Stimulated activated CD4-positive, alpha-beta T cell treated with anti-CD3 and anti-CD28 coated beads, TNF-alpha, amount 100 ng/mL, for 1 hour (primary cell): ENCODE data around the gene SOCS3.

Source experiments
- DNase-seq, 3 donors: peaks; one replicate each; pipeline ENCODE4 v3.0.0-alpha.2; 2020; ENCODE audit warnings: low read depth in 3 of 3, low spot score in 1 of 3

Gene SOCS3

DNA sequence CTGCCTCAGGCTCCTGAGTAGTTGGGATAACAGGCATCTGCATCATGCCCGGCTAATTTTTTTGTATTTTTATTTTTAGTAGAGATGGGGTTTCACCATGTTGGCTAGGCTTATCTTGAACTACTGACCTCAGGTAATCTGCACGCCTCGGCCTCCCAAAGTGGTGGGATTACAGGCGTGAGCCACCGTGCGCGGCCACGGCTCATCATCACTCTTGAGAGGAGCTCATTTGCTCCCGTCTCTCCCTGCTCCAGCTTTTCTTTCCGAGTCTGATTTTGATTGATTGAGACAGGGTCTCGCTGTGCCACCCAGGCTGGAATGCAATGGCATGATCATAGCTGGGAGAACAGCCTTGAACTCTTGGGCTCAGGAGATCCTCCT is 31.2 kb upstream of the SOCS3 start:
- DNase-seq: no peak

GRCh38 chr17:78390241-78391050 is 30.6 kb upstream of the SOCS3 start:
- DNase-seq: no peak

- DNase-seq: no peak
These were observed 28.4 kb upstream of the SOCS3 start for GRCh38 chr17:78387977-78388941.

DNA sequence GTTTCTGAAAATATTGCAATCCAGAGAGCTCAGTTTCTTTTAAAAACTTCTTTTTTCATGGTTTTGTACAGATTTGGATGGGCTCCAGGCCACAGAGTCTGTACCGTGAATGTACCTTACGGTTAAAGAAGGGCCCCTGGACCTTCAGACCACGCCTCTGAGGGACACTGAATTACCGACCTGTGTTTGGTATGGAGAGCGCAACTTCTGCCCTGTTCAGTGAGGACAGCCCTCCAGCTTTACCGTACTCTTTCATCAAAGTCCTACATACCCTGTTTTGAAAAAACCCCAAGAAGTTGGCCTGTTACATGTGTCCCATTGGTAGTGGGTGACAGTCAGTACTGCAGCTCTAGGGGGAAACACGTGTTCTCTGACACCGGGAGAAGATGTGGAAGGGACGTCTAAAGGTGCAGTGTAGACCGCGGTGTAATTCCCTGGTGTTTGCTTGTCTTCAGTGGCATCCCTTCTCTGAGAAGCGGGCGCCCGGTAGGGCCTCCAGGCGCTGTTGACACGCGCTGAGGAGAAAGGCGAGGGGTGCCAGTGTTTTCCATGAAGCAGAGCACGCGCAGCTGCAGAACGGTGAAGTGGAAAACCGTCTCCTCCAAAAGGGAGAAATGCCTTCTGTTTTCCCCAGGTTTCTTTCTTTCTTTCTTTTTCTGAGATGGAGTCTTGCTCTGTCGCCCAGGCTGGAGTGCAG is 24.8 kb upstream of the SOCS3 start:
- DNase-seq: no peak

- peak in 1 of 3 donors; percentile 38 for DNase-seq
These were observed 24.0 kb upstream of the SOCS3 start for GRCh38 chr17:78383725-78384471.

DNA sequence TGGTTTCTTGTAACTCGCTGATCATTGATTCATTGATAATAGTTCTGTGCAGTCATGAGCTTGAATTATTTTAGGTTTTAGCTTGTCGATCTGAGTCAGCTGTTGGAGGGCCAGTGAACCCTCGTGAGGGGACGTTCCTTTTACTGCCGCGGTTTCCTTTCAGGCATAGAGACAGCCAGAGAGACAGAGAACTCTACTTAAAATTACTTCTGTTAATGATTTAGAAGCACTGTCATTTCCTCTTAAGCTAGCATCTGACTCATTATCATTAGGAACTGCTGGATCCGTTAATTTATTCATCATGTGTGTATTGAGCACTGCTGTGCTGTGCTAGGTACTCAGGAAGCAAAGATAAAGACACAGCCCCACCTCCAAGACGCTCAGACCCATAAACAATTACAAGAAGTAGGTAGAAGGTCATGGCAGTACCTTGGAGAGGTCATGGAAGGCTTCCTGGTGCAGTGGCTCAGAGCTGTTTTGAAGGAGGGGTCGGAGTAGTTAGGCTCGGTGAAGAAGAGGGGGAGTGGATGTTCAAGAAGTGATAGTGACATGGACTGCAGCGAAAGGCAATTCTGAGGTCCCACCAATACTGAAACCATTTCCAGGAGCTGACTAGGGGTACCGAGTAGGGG is 21.8 kb upstream of the SOCS3 start:
- DNase-seq: no peak

DNA sequence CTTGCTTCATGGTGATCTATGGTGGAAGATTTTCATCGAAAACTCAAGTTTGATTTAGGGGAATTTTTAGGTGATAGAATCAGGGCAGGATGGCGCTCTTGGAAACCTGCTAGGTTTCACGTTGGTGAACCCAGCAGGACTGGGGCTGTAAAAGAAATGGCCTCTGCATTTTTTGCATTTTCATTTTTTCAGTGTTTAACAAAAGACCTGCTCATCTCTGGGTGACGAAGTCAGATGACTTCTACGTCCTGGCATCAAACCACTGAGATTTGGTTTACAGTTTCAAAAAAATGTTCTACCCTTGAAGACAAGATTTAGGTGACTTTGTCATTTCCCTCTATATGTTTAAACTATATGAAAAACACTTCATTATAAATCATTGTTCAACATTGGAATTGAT is 20.5 kb upstream of the SOCS3 start:
- DNase-seq: no peak

- DNase-seq: no peak
These were observed 19.2 kb upstream of the SOCS3 start for GRCh38 chr17:78379131-78379491.

DNA sequence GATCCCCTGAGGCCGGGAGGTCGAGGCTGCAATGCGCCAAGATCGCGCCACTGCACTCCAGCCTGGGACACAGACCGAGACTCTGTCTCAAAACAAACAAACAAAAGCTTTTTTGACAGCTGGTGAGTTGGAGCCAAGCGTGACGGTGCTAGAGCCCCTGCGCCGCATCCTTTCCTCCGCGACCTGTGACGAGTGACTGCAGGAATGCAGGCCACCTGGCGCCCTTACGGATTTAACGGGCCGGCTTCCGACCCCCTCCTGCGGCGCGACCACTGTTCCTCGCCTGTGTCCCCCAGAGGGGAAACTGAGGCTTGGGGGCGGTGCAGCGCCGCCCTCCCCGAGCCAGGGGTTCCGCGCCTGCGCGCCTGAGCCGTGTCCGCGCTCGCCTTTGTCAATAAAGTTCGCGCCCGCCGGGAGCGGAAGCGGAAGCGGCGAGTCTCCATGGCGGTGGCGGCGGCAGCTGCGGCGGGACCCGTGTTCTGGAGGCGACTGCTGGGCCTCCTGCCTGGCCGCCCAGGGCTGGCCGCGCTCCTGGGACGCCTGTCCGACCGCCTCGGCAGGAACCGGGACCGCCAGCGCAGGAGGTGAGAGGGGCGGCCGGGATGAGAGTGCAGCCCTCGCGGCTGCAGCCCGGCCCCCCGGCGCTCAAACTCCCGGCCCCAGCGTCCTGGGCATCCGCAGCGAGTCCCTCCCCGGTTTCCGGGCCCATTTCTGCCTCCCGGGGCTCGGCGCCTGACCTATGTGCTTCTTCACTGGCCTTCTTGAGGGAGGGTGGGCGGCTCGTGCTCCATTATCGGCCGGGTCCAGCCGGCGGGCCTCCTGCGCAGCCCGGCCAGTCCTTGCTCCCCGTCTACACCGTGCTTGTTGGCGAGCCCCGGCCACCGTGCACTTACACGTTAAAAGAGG is 18.6 kb upstream of the SOCS3 start, which contains the start of gene PGS1:
PGS1 (plus strand) TSS at position 425 of the 906 bp plus-strand sequence; CDS start at position 442, 17 bp downstream.
- peak; percentile 60 to 71 (median 62) for DNase-seq

DNA sequence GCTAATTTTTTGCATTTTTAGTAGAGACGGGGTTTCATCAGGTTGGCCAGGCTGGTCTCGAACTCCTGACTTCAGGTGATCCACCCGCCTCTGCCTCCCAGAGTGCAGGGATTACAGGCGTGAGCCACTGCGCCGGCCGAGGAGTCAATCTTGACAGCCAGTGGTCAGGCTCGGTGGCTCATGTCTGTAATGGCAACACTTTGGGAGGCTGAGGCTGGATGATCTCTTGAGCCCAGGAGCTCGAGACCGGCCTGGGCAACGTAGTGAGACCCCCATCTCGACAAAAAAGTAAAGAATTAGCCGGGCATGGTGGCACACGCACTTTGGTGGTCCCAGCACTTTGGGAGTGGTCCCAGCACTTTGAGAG is 18.0 kb upstream of the SOCS3 start:
- DNase-seq: no peak

DNA sequence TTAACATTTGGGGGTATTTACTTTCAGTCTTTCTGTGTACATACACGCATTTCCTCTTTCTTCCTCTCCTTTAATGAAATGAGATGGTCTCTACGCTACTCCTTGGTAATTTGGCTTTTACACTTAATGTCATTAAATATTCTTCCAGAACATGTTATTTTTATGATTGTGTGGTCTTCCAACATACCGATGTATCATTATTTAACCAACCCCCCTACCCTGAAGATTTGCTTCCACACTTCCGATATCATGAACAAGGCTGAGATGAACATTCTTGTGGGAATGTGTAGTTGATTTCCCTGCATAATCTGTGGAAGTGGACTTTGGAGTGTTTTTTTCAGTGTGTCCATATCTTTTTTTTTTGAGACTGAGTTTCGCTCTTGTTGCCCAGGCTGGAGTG is 16.3 kb upstream of the SOCS3 start:
- no peak for DNase-seq

GRCh38 chr17:78375401-78376151 is 15.7 kb upstream of the SOCS3 start:
- no peak for DNase-seq

GRCh38 chr17:78374631-78375274 is 14.9 kb upstream of the SOCS3 start:
- no peak for DNase-seq

DNA sequence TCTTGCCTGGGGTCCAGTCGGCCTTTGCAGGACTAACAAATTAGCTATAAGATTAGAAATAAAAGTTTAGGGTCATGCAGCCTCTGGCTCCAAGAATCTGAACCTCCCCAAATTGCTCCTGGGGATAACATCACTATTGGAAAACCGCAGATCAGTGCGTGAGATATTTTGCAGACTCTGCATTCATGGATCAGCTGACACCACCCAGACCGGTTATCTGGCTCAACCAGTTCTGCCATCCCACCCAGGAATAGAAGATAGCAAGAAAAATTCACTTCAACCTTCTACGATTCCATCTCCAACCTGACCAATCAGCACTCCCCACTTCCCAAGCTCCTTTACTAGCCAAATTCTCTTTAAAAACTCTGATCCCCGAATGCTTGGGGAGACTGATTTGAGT is 14.3 kb upstream of the SOCS3 start:
- DNase-seq: no peak

DNA sequence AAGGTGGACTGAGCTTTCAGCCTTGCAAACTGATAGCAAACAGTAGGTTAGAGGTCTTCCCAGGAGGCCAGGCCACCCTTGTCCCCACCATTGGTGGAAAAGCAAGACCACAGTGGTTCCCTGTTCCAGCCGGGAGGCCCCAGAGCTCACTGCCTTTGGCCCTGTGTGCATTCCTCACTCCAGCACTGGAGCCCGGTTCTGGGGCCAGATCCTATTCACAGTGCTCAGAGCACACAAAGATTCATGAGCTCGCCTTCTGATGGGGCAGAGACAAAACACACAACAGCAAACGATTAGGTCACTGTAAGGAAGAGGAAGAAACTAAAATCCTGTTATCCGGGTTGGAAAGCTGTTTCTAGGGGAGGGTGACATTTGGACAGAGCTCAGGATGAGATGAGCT is 13.0 kb upstream of the SOCS3 start:
- DNase-seq: no peak

- no peak for DNase-seq
These were observed 11.2 kb upstream of the SOCS3 start for GRCh38 chr17:78371056-78371455.

DNA sequence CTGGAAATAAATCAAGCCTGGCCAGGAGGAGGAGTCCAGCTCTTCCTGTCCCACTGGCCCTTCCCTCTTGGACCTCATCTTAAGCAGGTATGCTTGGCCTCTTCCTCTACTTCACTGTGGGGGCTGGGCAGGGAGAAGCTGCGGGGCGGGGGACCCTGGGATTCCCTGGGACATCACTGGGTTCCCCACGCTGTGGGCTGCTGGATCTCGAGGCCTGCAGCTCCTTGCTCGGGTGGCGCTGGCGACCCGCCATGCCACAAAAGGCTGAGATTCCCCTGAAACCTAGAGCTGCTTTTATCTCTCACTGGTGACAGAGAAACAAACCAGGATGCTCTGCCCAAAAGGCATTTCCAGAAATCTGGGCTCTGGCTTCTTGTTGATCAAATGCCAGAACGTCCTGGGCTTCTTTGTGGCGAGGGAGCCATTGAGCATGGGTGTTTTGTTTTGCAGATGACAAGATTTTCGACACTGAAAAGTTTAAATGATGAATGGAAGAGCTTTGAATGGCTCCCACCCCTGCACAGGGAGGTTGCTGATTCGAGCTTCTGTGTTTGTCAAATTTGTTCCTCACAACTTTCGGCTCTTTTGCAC is 10.0 kb upstream of the SOCS3 start:
- no peak for DNase-seq
